Stimulated activated naive CD4-positive, alpha-beta T cell (primary cell): ENCODE measurements around the gene CDK19.
A peak's percentile ranks its signal among the peaks of the same experiment; 100 is the strongest.

Experiments
- DNase-seq, 6 experiments: peaks; one replicate each; lab custom pipeline; 2025; lab: John Stamatoyannopoulos, UW

Gene CDK19

DNA sequence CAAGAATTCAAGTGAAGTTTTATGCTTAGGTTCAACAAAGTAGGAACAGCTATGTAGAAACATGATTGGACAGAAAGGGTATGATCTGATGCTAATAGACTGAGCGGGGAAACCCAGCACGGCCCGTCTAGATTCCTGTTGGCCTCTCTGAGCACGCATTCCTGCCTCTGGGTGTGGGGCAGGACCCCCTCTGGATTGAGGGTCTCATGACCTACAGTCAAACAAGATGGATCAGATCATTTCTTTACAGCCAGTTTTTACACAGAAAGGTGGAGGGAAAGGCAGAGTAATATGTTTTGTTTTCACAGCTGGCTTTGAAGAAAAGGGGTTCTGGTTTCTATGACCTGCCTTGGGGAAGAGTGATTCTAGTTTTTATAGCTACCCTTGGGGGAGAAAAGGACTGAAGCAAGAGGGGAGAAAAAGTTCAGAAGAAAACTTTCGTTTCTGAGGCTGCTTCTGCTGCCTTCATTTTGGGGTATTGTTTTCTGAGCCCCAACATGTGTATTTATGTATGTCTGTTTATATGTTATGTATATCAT is 239.3 kb downstream of the CDK19 start:
- DNase-seq = no peak

- DNase-seq = no peak
Measured at GRCh38 chr6:110574817-110575216, 240.5 kb downstream of the CDK19 start.

GRCh38 chr6:110573537-110573936 is 241.7 kb downstream of the CDK19 start:
- no peak for DNase-seq

GRCh38 chr6:110573136-110573535 is 242.1 kb downstream of the CDK19 start:
- no peak for DNase-seq

- no peak for DNase-seq
Measured at GRCh38 chr6:110567957-110568696, 247.1 kb downstream of the CDK19 start.

DNA sequence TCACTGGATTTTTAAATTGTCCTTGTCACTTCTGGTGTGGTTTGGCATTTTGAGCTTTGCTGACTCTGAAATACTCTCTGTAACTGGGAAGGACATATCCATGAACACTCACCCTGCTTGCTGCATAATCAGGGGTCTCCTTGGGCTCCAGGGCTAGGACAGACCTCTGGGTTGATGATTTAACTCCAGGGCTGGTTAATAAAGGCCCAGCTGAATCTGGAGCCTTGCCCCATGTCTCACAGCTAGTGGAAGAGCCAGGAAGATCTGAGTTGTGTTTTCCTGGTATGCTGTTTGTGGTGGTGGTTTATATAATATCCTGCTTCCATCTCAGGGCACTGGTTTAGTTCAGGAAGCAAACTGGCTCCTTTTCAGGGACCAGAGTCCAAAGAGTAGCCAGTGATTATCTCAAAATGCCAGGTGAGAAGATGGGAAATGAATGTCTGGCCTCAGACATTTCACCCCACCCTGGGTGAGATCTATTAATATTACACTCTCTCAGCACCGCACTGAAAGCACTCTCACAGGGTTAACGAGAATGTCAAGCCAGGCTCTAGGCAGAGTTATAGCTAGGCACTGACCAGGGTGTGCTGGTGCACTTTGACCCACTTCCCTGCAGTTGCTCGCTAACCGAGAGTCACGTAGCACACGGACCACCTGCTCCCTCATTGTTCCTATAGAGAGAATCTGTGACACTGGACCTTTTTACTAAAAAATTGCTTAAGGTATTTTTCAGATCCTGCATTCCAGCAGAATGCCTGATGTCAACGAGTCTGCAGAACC is 248.7 kb downstream of the CDK19 start:
- no peak for DNase-seq

DNA sequence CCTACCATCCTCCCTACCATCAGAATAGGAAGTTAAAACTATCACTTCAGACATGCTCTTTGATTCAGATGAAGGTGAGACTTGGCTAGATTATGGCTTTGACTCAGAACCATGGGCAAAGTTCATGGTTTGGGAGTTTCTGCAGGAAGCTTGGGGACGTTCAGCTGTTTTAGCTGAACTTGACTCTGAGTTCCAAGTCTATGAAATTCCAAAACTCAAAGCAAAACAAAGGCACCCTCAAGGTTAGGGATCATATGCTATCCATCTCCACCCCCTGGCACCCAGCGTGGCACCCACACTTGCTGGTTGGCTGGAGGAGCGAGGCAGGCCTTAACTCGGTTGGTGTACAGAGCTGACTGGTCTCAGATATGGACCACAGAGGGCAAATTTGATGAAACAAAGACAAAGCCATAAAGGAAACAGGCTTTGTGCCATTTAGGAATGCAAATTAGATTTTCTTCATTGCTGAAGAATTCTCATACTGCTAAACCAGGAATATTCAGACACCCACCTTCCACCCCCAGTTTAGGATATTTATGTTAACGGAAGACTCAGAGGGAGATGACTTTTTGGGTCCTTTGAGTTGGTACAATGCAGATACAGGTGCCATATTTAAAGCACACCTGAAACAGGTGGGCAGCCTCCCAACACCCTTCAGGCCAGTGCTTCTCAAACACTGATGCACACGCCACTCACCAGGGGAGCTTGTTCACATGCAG is 250.4 kb downstream of the CDK19 start:
- DNase-seq = no peak

GRCh38 chr6:110563711-110564110 is 251.6 kb downstream of the CDK19 start:
- DNase-seq = no peak

- no peak for DNase-seq
Measured at GRCh38 chr6:110562316-110562915, 252.9 kb downstream of the CDK19 start.

- DNase-seq = no peak
Measured at GRCh38 chr6:110561696-110562095, 253.6 kb downstream of the CDK19 start.

- no peak for DNase-seq
Measured at GRCh38 chr6:110561008-110561396, 254.3 kb downstream of the CDK19 start.

DNA sequence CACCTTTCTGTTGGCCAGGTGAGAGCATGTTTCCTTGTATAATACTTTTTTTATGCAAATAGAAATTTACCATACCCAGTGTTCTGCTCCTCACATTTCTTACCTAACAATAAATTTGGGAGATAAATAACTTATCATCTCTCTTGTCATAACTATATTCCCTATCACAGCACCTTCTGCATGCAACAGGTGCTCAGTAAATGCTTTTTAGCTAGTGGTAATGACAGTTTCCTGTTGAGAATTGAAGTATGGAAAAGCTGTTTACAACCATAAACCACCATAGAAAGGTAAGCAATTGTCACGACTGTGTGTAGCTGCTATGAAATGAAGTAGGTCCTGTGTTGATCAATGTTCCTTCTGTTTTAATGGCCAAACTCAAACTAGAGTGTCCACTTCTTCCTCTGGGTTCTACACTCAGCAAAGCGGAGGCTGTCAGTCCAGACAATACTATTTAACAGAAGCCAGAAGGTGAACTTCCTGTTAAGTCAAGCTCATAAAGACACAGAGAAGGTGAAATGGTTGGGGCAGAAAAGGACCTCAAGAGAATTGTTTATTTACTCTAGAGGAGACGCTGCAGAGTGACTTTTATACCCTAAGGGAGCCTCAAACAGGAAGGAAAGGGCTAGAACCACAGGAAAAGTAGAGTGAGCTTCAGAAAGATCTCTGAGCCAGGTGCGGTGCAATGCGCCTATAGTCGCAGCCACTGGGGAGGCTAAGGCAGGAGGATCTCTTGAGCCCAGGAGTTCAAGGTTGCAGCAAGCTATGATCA is 254.8 kb downstream of the CDK19 start:
- peak in 2 of 6 experiments; percentile 10 to 20 for DNase-seq
